Stimulated activated CD8-positive, alpha-beta memory T cell treated with anti-CD3 and anti-CD28 coated beads, Interleukin-7, amount 100 ng/mL, for 48 hours (primary cell): ENCODE results near the gene IPMK.
"Not testable (repeated sequence)": the region's sequence is repeated elsewhere in the genome, so short reads cannot be mapped to it uniquely, and the experiment has no call there.

Experiments
- DNase-seq, 2 donors: peaks; one replicate each; pipeline ENCODE4 v3.0.0-alpha.2; 2020; ENCODE audit warnings: low read depth in 1 of 2; ENCODE audit errors: extremely low read depth in 1 of 2

The IPMK gene

DNA sequence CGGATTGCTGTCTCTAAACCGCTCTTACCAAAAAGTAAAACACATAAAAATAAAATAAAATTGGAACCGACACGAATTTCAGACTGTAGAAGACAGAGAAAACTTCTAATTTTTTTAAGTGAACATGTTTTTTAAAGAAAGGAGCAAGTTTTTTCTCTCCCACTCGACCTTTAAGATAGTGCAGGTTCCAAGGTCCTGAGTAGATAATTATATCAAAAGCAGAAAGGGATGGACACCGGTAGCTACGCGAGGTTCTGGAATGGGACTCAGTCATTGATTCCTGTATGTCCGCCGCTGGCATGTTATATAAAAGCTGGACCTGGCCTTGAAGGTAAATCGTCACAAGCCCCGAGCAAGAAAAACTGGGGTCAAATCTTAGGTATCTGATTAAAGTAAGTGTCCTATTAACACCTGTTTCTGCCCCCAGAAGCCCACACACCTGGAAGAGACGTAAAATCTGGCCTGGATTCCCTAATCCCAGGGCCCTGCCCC, 806 bp upstream of the IPMK start:
- no peak for DNase-seq

DNA sequence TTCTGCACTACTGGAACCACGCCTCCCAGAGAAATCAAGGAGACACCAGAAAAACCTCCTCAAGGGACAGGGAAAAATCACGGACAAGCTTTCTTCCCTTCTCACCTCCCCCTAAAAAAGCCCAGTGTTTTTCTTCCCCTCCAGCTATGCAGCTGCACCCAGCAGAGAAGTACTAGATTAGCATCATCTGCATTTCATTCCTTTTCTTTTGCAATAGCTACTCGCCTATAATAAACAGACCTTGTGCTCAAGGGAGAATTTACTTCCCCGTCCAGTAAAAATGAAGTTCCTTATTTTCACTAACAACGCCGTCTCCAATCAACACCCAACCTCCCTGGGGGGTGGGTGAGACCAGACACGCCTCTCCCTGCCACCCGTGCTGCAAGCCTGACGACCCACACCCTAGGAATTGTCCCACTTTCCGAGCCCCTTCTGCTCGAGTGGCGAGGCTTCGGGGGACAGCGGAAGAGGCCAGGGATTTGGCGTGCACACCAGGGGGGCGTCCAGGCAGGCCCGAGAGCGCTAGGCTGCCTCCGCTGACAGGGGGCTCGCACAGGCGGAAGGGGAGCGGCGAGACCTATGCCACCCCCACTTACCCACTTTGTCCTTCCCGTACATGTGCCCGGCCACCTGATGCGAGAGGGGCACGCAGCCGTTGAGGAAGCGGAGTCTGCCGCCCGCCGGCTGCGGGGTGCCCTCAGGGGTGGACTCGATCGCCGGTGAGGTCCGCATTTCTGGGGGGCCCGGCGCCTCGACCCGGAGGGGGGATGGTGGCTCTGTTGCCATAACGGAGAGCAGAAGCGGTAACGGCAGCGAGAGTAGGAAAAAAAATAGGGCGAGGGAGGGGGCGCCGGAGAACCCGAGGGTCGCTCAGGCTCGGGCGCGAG, 625 bp downstream of the IPMK start:
- no peak for DNase-seq

DNA sequence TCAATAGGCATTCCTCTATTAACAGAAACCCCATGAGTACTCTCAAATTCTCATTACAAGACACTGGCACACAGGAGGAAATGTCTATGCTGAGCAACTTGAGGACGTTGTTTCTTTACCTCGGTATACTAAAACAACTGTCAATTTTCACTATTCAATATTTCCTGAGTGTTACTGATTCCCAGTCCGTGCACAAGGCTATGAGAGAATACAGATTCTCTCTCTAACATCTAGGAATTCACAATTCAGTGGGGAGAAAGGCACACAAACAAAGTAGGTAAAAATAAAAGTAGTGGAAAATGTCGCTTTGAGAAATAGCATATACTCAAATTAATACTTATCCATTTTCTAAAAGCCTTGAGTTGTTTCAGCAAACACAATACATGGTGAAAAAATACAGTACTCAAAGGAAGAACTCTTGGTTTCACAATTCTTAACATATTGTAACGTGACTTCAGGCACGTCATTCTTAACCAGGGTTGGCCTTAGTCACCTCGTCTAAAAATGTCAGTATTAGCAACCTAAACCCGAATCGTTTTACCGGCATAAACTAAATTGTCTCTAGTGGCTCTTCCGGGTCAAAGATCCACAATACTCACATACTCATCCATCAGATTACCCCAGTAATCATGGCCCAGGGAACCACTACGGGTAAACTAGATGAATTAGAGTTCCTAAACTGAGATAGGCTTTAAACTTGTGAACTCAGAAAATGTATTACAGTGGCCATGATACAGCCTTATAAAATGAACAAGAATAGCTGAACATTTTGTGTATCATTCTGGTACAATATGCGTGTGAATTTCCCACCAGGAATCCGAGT, 1.5 kb downstream of the IPMK start:
- no peak for DNase-seq

DNA sequence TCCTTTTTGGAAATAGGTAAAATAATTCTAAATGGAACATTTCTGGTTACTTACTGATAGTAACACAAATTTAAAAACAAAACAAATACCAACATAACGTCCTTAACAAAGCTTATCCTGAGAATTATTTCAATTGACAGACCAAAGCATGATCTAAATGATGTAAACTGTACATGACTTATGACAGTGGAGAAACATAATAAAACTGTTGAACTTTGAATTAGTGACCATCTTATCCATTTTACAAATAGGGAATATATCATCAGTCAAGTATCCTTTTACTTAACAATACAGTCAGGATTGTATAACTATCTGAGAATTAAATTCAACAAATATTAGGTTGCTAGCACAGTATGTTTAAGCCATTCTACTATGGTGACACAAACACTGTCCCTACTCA, 2.4 kb downstream of the IPMK start:
- no peak for DNase-seq

DNA sequence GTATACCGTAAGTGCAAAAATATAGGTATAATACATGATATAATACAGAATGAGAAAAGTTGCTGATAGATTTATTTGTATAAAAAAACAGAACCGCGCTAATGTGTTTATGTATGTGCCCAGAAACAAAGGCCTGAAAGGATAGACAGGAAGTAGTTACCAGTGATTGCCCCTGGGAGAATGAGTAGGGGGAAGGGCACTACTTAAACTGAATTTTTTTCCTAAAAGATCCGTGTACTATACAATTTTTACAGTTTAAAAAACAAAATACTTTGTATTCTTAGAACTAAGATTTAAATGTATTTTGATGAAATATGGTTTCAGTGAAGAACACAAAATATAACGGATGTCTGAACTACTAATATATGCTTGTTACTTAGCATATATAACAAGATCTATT, 2.9 kb downstream of the IPMK start:
- no peak for DNase-seq

DNA sequence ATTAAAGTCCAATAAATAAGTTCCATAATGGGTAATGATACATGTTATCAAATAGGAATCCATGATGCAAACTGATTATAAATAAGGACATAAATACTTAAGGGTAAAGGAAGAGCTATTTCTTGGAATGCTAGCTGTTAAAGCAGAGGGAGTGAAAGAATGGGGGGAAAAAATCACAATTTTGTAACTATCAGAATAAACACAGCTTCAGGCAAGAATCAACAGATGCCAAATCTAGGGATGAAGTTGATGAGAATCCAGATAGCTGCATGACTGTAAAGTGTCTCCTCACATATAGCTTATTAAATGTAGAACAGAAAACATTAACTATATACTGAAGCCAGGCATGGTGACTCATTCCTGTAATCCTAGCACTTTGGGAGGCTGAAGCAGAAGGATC, 4.9 kb downstream of the IPMK start:
- DNase-seq, result no peak

DNA sequence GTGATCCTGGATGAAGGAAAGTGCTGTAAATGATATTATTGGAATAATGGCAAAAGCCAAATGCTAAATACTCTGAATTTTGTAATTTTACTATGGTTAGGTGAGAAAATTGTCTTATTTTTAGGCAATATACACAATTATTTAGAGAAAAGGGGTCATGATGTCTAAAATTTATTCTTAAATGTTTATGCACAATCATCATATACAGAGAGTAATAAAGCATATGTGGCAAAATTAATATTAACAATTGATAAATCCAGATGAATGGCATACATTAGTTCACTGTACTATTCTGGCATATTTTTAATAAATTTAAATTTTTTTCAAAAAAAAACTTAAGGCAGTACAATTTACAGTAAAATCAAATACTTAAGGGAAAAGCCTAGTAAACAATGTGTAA, 7.4 kb downstream of the IPMK start:
- DNase-seq, result no peak

DNA sequence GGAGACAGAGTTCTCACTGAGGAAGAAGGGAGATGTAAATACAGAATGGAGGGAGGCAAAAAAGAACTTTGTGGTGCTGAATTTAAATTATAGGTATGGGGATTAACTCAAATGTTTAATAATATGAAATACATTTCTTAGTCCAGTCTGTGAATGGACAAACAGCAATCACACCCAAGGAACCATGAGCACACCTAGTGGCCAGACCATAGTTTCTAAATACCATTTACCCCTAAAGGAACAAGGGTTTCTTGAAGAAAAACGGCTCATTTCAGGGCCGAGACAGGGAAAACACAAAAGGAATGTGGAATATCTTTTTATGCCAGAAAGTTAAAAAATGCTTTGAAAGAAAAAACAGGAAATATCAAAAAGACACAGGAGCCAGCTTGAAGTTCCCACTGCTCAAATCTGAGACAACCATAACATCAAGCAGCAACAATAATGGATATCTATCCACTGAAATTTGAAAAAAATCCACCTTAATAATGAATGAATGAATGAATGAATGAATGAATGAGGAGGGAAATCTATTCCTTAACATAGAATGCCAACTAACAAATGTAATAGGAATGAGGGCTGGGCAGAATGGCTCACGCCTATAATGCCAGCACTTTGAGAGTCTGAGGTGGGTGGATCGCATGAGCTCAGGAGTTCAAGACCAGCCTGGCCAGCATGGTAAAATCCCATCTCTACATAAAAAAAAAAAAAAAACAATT, 8.6 kb downstream of the IPMK start:
- DNase-seq, result no peak

DNA sequence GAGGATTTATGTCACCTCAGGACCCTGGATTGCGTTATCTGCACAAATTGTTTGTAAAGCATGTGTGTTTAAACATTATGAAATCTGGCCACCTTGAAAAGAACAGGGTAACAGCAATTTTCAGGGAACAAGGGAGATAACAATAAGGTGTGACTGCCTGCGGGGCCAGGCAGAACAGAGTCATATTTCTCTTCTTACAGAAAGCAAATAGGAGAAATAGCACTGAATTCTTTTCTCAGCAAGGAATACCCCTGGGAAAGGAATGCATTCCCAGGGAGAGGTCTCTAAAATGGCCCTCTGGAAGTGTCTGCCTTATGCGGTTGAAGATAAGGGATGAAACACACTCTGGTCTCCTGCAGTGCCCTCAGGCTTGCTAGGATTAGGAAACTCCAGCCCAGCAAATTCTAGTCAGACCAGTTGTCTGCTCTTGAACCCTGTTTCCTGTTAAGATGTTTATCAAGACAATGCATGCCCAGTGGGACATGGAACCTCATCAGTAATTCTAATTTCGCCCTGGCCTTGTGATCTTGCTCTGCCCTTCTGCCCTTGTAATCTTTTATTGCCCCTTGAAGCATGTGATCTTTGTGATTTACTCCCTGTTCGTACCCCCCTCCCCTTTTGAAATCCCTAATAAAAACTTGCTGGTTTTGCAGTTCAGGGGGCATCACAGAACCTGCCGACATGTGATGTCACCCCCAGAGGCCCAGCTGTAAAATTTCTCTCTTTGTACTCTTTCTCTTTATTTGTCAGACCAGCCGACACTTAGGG, 11.5 kb downstream of the IPMK start:
- DNase-seq, result not testable (repeated sequence)

DNA sequence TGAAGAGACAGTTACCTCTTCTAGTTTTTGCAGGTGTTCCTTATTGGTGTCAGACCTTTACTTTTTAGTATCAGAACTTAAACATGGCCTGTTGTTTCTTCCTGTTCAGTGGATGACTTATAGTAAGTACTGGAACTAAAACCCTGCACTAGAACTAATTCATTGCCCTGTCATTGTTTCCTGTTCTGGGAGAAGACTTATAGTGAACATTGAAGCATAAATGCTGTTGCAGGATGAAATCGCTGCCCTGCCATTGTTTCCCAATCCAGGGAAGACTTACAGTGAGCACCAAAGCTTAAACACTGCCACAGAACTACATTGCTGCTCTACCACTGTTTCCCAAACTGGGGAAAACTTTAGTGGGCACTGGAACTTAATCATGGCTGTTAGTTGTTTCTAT, 13.1 kb downstream of the IPMK start:
- DNase-seq, result no peak

DNA sequence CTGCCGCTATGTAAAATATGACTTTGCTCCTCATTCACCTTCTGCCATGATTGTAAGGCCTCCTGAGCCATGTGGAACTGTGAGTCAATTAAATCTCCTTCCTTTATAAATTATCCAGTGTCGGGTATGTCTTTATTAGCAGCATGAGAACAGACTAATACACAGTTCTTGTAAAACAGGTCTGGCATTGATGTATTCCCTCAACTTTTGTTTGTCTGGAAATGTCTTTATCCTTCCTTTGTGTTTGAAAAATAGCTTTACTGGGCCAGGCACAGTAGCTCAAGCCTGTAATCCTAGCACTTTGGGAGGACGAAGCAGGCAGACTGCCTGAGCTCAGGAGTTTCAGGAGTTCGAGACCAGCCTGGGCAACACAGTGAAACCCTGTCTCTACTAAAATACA, 14.5 kb downstream of the IPMK start:
- no peak for DNase-seq

DNA sequence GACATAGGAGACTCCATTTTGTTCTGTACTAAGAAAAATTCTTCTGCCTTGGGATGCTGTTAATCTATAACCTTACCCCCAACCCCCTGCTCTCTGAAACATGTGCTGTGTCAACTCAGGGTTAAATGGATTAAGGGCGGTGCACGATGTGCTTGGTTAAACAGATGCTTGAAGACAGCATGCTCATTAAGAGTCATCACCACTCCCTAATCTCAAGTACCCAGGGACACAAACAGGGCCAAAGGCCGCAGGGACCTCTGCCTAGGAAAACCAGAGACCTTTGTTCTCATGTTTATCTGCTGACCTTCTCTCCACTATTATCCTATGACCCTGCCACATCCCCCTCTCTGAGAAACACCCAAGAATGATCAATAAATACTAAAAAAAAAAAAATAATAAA, 23.0 kb downstream of the IPMK start:
- not testable (repeated sequence) for DNase-seq

DNA sequence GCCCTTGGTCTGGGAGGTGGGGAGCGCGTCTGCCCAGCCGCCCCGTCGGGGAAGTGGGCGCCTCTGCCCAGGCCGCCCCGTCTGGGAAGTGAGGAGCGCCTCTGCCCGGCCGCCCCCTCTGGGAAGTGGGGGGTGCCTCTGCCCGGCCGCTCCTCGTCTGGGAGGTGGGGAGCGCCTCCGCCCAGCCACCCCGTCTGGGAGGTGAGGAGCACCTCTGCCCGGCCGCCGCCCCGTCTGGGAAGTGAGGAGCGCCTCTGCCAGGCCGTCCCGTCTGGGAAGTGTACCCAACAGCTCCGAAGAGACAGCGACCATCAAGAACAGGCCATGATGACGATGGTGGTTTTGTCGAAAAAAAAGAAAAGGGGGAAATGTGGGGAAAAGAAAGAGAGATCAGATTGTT, 23.5 kb downstream of the IPMK start:
- not testable (repeated sequence) for DNase-seq

DNA sequence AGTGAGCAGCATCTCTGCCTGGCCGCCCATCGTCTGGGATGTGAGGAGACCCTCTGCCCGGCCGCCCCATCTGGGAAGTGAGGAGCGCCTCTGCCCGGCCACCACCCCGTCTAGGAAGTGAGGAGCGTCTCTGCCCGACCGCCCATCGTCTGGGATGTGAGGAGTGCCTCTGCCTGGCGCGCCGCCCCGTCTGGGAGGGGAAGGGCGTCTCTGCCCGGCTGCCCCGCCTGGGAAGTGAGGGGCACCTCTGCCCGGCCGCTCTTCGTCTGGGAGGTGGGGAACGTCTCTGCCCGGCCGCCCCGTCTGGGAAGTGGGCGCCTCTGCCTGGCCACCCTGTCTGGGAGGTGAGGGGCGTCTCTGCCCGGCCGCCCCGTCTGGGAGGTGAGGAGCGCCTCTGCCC, 23.9 kb downstream of the IPMK start:
- not testable (repeated sequence) for DNase-seq

DNA sequence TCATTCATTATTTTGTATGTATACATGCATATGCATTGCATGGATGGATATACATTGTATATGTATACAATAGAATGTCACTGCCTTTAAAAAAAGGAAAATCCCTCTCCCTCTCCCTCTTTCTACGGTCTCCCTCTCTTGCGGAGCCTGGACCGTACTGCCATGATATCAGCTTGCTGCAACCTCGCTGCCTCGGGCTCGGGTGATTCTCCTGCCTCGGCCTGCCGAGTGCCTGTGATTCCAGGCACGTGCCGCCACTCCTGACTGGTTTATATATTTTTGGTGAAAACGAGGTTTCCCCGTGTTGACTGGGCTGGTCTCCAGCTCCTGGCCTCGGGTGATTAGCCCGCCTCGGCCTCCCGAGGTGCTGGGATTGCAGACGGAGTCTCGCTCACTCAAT, 24.4 kb downstream of the IPMK start:
- DNase-seq, result no peak

DNA sequence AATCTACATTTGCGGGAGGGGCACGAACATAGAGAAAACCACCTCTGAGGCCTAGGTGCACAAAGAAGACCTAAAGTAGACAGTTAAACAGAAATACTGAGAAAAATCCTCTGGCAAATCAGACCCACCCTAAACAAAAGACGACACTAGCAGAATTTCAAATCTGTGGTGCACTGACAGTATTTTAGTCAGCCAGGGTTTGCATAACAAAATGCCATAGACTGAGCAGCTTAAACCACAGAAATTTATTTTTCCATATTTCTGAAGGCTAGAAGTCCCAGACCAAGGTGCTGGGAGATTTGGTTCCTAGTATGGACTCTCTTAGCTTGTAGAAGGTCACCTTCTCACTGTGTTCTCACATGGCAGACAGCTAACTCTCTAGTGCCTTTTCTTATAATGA, 26.3 kb downstream of the IPMK start:
- DNase-seq, result no peak

DNA sequence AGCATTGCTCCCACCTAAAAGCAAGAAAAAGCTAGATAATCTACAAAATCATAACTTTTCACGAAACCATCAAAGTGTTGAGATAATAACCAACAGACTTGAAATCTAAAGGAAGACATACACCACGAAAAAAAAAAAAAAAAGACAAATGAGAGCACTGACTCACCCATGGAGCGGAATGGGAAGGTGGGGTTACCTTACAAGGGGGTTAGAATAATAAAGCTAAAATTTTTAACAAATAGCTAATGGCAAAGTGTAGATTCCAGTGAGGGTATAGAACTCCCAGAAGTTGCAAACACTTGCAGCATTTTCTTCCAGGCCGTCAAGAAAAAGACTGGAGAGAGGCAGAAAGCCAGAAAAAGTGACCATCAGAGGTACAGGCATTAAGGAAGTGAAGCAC, 27.2 kb downstream of the IPMK start:
- DNase-seq, result no peak

DNA sequence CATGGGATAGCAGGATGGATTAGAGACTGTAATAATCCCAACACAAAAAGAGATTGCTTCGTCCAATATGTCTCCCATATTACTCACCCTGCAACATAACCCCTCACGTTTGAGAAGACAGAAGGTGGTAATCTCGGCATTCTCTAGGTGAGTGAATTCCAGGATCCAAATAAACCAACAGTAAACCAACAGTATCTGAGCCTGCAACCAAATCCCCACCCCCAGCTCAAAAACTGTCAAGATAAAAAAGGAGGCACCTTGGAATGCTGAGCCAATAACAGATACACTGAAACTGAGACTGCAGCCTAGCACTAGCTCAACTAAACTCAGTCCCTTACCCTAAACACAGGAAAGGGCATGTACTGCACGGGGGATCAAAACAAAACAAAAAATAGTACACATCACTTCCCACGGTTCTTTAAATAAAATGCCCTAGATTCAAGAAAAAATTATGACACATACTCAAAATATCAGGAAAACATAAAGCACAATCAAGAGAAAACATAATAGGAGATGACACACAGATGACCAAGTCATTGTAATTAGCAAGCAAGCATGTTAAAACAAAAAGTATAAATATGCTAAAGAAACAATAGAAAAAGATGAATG, 28.0 kb downstream of the IPMK start:
- no peak for DNase-seq

DNA sequence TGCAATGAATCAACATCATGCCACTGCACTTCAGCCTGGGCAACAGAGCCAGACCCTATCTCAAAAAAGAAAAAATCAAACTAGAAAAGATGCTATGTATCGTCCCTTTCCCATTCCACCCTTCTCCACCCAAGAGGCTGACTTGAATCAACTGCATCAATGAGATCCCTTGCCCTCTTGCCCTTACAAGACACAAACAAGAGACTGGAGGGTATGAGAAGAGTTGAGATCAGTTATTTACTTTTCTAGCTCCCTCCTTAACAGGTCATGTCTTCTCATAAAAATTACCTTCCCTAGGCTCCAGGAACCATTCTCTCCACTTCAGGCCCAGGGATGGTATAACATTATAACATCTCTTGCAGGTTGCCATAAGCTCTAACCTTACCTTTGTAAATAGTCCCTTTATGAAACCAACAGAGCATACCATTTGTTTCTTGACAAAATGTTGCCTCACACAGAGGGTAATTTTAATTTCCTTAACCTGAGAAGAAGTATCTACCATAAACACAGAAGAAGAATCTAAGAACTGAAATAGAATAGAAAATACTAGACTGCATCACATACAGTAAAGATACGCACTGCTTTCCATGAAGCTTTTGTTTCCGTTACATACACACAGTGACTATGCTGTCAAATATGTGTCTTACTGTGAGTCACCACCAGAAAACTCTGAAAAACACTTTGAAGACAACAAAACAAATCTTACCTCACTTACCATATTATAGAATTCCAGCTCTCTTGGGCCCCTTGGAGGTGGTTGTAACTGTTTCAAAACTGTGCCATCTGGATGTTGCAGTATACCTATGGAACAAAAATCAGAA, 30.5 kb downstream of the IPMK start:
- DNase-seq, result no peak
